ENCODE data around the gene ZNG1F. TPM values are rescaled to one million over a fixed set of nuclear protein-coding genes. Genes with fewer than 3 reads are reported as not detected.
"Not testable (repeated sequence)": the region's sequence is repeated elsewhere in the genome, so short reads cannot be mapped to it uniquely, and the experiment has no call there.

Gene ZNG1F
- total and polyA plus RNA-seq, 7 experiments from 2014 or later = 6.4 to 12.4 (median 11.8) TPM

GRCh38 chr9:41108816-41109215 is 80.3 kb downstream of the ZNG1F start:
- CTCF ChIA-PET; H3K9me3 Mint-ChIP-seq; H3K4me1 Mint-ChIP-seq; H3K27ac ChIP-seq (ENCODE audit: low read depth, low read length); H3K4me3 Mint-ChIP-seq; H3K4me3 ChIP-seq (ENCODE audit: low read length); H3K36me3 ChIP-seq (ENCODE audit: control insufficient read depth in 2 of 3, insufficient read depth in 3 of 3, low read length in 3 of 3); DNase-seq; H3K9me3 ChIP-seq (ENCODE audit: control insufficient read depth in 2 of 3, low read length in 3 of 3); POLR2A ChIA-PET; H3K27me3 Mint-ChIP-seq; H3K27me3 ChIP-seq (ENCODE audit: control insufficient read depth in 2 of 2, insufficient read depth in 2 of 2, low read length in 2 of 2); ATAC-seq; H3K4me1 ChIP-seq (ENCODE audit: control insufficient read depth in 2 of 2, insufficient read depth in 2 of 2, low read length in 2 of 2); intact Hi-C loops (cut with micrococcal nuclease); H3K27ac Mint-ChIP-seq; H3K36me3 Mint-ChIP-seq: not testable (repeated sequence)

DNA sequence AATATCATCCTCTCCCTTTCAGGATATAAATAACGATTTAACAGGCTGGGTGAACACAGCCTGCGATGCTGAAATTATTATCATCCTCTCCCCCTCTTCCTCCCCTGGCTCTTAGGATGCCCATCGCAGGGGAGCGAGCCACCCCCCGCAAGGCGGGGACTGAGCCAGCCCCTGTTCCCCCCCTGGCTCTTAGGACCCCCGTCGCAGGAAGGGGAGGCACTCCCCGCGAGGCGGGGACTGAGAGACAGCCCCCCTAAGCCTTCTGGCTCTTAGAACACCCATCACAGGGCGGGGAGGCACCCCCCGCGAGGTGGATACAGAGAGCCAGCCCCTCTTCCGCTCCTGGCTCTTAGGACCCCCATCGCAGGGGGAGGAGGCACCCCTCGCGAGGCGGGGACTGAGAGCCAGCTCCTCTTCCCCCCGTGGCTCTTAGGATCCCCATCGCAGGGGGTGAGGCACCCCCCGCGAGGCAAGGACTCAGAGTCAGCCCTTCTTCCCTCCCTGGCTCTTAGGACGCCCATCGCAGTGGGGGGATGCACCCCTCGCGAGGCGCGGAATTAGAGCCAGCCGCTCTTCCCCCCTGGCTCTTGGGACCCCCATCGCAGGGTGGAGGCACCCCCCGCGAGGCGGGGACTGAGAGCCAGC is 82.5 kb downstream of the ZNG1F start:
- H3K27ac Mint-ChIP-seq; ATAC-seq; H3K4me1 ChIP-seq (ENCODE audit: control insufficient read depth in 2 of 2, insufficient read depth in 2 of 2, low read length in 2 of 2); H3K27ac ChIP-seq (ENCODE audit: low read depth, low read length); DNase-seq; H3K36me3 ChIP-seq (ENCODE audit: control insufficient read depth in 2 of 3, insufficient read depth in 3 of 3, low read length in 3 of 3); H3K9me3 Mint-ChIP-seq; H3K27me3 ChIP-seq (ENCODE audit: control insufficient read depth in 2 of 2, insufficient read depth in 2 of 2, low read length in 2 of 2); H3K36me3 Mint-ChIP-seq; H3K4me3 Mint-ChIP-seq; intact Hi-C loops (cut with micrococcal nuclease); H3K4me1 Mint-ChIP-seq; POLR2A ChIA-PET; H3K27me3 Mint-ChIP-seq; H3K4me3 ChIP-seq (ENCODE audit: low read length); H3K9me3 ChIP-seq (ENCODE audit: control insufficient read depth in 2 of 3, low read length in 3 of 3); CTCF ChIA-PET: not testable (repeated sequence)

GRCh38 chr9:41105557-41106253 is 83.4 kb downstream of the ZNG1F start:
- H3K36me3 Mint-ChIP-seq; H3K27ac ChIP-seq (ENCODE audit: low read depth, low read length); H3K4me3 Mint-ChIP-seq; DNase-seq; intact Hi-C loops (cut with micrococcal nuclease); CTCF ChIA-PET; H3K4me1 Mint-ChIP-seq; H3K27me3 Mint-ChIP-seq; H3K36me3 ChIP-seq (ENCODE audit: control insufficient read depth in 2 of 3, insufficient read depth in 3 of 3, low read length in 3 of 3); ATAC-seq; H3K9me3 Mint-ChIP-seq; H3K9me3 ChIP-seq (ENCODE audit: control insufficient read depth in 2 of 3, low read length in 3 of 3); H3K27me3 ChIP-seq (ENCODE audit: control insufficient read depth in 2 of 2, insufficient read depth in 2 of 2, low read length in 2 of 2); H3K27ac Mint-ChIP-seq; H3K4me3 ChIP-seq (ENCODE audit: low read length); H3K4me1 ChIP-seq (ENCODE audit: control insufficient read depth in 2 of 2, insufficient read depth in 2 of 2, low read length in 2 of 2); POLR2A ChIA-PET: not testable (repeated sequence)

- H3K4me3 Mint-ChIP-seq; intact Hi-C loops (cut with micrococcal nuclease); CTCF ChIA-PET; H3K4me1 Mint-ChIP-seq; H3K4me1 ChIP-seq (ENCODE audit: control insufficient read depth in 2 of 2, insufficient read depth in 2 of 2, low read length in 2 of 2); H3K27me3 Mint-ChIP-seq; H3K36me3 ChIP-seq (ENCODE audit: control insufficient read depth in 2 of 3, insufficient read depth in 3 of 3, low read length in 3 of 3); H3K27ac Mint-ChIP-seq; H3K9me3 Mint-ChIP-seq; H3K36me3 Mint-ChIP-seq; H3K27ac ChIP-seq (ENCODE audit: low read depth, low read length); H3K9me3 ChIP-seq (ENCODE audit: control insufficient read depth in 2 of 3, low read length in 3 of 3); ATAC-seq; DNase-seq; H3K27me3 ChIP-seq (ENCODE audit: control insufficient read depth in 2 of 2, insufficient read depth in 2 of 2, low read length in 2 of 2); H3K4me3 ChIP-seq (ENCODE audit: low read length); POLR2A ChIA-PET: not testable (repeated sequence)
Measured at GRCh38 chr9:41104542-41104941, 84.6 kb downstream of the ZNG1F start.

GRCh38 chr9:41100508-41100907 is 88.6 kb downstream of the ZNG1F start:
- H3K36me3 Mint-ChIP-seq; H3K27me3 Mint-ChIP-seq; DNase-seq; H3K4me3 Mint-ChIP-seq; ATAC-seq; H3K4me1 ChIP-seq (ENCODE audit: control insufficient read depth in 2 of 2, insufficient read depth in 2 of 2, low read length in 2 of 2); CTCF ChIA-PET; H3K9me3 ChIP-seq (ENCODE audit: control insufficient read depth in 2 of 3, low read length in 3 of 3); H3K9me3 Mint-ChIP-seq; H3K36me3 ChIP-seq (ENCODE audit: control insufficient read depth in 2 of 3, insufficient read depth in 3 of 3, low read length in 3 of 3); POLR2A ChIA-PET; H3K27ac Mint-ChIP-seq; H3K4me1 Mint-ChIP-seq; H3K4me3 ChIP-seq (ENCODE audit: low read length); H3K27ac ChIP-seq (ENCODE audit: low read depth, low read length); intact Hi-C loops (cut with micrococcal nuclease); H3K27me3 ChIP-seq (ENCODE audit: control insufficient read depth in 2 of 2, insufficient read depth in 2 of 2, low read length in 2 of 2): not testable (repeated sequence)

- ATAC-seq = not testable (repeated sequence)
Measured at GRCh38 chr9:41098759-41099158, 90.4 kb downstream of the ZNG1F start.

DNA sequence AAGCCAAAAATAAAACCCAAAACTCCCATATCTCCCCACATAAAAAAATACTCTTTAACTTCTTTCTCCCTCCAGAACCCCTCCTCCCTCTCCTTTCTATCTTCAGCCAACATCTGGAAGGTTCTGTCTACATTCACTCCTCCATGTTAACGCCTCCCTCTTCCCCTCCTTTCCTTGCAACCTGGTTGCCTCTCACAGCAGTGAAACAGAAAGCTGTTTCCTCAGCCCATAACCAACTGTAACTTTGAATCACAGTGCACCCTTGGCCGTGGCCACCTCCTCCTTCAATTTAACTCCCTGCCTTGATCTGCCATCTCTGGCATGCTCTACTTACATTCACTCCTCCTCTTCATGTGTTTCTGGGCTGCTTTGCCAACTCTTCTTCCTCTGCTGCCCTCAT is 94.1 kb downstream of the ZNG1F start:
- H3K27ac ChIP-seq (ENCODE audit: low read depth, low read length); CTCF ChIA-PET; DNase-seq; H3K9me3 ChIP-seq (ENCODE audit: control insufficient read depth in 2 of 3, low read length in 3 of 3); H3K4me1 ChIP-seq (ENCODE audit: control insufficient read depth in 2 of 2, insufficient read depth in 2 of 2, low read length in 2 of 2); H3K27me3 ChIP-seq (ENCODE audit: control insufficient read depth in 2 of 2, insufficient read depth in 2 of 2, low read length in 2 of 2); POLR2A ChIA-PET; H3K36me3 Mint-ChIP-seq; ATAC-seq; H3K27me3 Mint-ChIP-seq; H3K27ac Mint-ChIP-seq; H3K36me3 ChIP-seq (ENCODE audit: control insufficient read depth in 2 of 3, insufficient read depth in 3 of 3, low read length in 3 of 3); H3K4me1 Mint-ChIP-seq; H3K4me3 Mint-ChIP-seq; H3K4me3 ChIP-seq (ENCODE audit: low read length); H3K9me3 Mint-ChIP-seq; intact Hi-C loops (cut with micrococcal nuclease): not testable (repeated sequence)

More at GRCh38 chr9:41098759-41099158, 90.4 kb downstream of the ZNG1F start:
- CTCF ChIA-PET; H3K9me3 ChIP-seq (ENCODE audit: control insufficient read depth in 2 of 3, low read length in 3 of 3); H3K9me3 Mint-ChIP-seq; H3K4me3 ChIP-seq (ENCODE audit: low read length); H3K4me3 Mint-ChIP-seq; H3K27ac ChIP-seq (ENCODE audit: low read depth, low read length); intact Hi-C loops (cut with micrococcal nuclease); H3K27me3 ChIP-seq (ENCODE audit: control insufficient read depth in 2 of 2, insufficient read depth in 2 of 2, low read length in 2 of 2); H3K36me3 Mint-ChIP-seq; H3K27ac Mint-ChIP-seq; H3K36me3 ChIP-seq (ENCODE audit: control insufficient read depth in 2 of 3, insufficient read depth in 3 of 3, low read length in 3 of 3); H3K4me1 Mint-ChIP-seq; H3K27me3 Mint-ChIP-seq; POLR2A ChIA-PET; DNase-seq; H3K4me1 ChIP-seq (ENCODE audit: control insufficient read depth in 2 of 2, insufficient read depth in 2 of 2, low read length in 2 of 2): not testable (repeated sequence)
